CD4-positive, alpha-beta T cell treated with Interferon alpha-2 for 1 hour (primary cell): ENCODE data around the gene ZMYND8.
"Not testable (repeated sequence)": the region's sequence is repeated elsewhere in the genome, so short reads cannot be mapped to it uniquely, and the experiment has no call there.

Source experiments
- DNase-seq, 2 donors: peaks; one replicate each; pipeline ENCODE4 v3.0.0-alpha.2; 2020 to 2022

The ZMYND8 gene

GRCh38 chr20:47309806-47310426 is 46.6 kb downstream of the ZMYND8 start:
- no peak for DNase-seq

GRCh38 chr20:47309394-47309793 is 47.1 kb downstream of the ZMYND8 start:
- no peak for DNase-seq

- DNase-seq = not testable (repeated sequence)
Measured at GRCh38 chr20:47307569-47307968, 48.9 kb downstream of the ZMYND8 start.

GRCh38 chr20:47306755-47307370 is 49.6 kb downstream of the ZMYND8 start:
- no peak for DNase-seq

- DNase-seq = no peak
Measured at GRCh38 chr20:47306095-47306494, 50.4 kb downstream of the ZMYND8 start.

DNA sequence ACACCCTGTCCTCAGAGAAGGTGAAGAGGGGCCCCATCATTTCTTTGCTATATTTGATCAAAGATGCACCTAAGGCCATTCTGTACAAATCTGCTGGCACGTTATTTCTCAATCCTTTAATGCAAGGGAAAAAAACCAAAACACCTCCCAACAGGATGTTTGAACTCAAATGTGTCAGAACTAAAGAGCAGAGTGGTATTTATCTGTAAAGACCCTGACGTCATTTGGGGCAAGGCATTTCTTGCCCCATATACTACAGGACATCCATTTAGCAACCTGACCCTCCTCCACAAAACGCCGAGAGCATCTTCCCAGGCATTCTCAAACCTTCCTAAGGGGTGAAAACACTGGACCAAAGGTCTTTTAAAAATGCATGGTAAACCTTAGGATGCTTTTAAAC is 50.8 kb downstream of the ZMYND8 start:
- no peak for DNase-seq

DNA sequence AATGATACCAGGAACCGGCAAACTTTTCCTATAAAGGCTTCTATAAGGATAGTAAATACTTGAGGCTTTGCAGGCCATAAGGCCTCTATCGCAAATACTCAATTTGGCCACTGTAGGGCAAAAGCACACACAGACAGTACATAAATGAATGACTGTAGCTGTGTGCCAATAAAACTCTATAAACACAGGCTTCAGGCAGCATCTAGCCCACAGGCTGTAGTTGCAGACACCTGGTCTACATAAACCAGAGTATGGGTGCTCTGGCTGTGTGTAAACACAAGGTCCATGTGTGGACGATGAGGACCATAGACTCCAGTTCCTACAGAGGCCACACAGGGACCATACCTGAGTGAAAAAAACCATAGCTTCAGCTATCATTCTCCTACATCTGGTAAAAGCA is 52.2 kb downstream of the ZMYND8 start:
- no peak for DNase-seq

DNA sequence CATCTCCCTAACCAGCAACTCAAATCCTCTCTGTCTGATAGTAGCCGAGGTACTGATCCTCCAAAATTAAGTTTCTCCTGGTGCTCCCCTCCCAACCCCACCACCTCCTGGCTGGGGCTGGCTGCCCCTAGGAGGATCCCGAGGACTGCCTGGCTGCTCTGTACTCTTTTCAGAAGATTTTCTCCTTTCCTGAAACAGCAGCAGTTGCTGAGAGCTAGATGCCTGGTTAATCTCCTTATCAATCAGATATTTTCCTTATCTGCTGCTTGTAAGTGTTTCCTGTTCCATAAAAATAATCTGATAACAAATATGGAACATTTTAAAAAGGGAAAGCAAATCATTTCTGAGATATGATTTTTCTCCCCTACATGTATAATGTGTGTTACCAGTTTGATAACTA is 52.8 kb downstream of the ZMYND8 start:
- DNase-seq = no peak

DNA sequence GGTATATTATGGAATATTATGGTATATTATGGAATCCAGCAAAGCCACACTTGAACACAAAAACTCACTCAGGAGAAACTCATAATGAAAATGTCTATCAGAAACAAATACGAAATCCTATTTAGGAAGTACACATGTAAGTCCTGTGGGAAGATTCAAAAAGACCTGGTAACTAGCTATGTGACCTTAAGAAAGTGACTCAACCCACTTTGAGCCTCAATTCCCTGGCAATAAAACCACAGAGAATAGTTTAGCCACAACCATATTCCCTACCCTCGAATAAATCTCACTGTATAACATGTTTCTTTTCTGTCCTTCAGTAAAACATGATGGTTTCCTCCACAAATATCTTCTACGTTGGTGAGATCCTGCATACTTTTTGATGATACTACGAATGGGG is 56.4 kb downstream of the ZMYND8 start:
- DNase-seq = no peak

- DNase-seq = no peak
Measured at GRCh38 chr20:47298624-47299023, 57.9 kb downstream of the ZMYND8 start.

DNA sequence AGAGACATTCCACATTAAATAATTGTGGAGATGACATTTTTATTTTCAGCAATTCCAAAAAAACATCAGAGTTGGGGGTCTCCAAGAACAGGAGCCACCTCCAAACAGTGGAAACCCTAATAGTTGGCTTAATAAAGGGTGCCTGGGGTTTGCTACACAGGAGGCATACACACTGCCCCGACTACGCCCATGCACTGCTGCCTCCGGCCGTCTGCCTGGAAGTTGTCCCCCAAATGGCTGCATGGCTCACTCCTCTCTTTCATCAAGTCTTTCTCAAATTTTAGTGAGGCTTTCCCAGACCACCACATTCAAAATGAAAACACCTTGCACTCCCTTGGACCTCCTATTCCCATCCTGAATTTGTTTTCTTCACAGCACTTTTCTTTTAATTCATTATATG is 58.8 kb downstream of the ZMYND8 start:
- no peak for DNase-seq

GRCh38 chr20:47296950-47297349 is 59.5 kb downstream of the ZMYND8 start:
- DNase-seq = no peak

- DNase-seq = no peak
Measured at GRCh38 chr20:47295921-47296426, 60.5 kb downstream of the ZMYND8 start.

DNA sequence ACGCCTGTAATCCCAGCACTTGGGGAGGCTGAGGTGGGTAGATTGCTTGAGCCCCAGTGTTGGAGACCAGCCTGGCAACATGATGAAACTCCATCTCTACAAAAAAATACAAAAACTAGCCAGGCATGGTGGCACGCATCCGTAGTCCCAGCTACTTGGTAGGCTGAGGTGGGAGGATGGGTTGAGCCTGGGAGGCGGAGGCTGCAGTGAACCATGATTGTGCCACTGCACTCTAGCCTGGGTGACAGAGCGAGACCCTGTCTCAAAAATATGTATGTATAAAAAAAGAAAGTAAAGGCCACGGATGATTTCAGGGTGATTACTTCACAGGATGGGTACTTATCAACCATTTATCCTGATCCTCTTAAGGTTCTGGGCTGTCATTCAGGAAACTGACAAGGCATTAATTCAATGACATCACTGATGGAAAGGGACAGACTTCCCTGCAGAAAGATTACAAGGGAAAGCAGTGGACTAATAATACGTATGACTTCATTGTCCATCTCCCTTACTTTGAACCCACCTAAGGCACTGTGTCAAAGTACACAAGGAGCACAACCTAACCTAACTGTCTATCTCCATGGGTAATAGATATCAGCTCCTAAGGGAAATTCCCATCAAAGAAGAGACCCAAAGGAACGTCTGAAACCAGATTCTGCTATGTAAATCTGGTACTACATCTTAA is 61.2 kb downstream of the ZMYND8 start:
- no peak for DNase-seq

GRCh38 chr20:47293631-47294030 is 62.9 kb downstream of the ZMYND8 start:
- no peak for DNase-seq

- DNase-seq = no peak
Measured at GRCh38 chr20:47292581-47292980, 63.9 kb downstream of the ZMYND8 start.

DNA sequence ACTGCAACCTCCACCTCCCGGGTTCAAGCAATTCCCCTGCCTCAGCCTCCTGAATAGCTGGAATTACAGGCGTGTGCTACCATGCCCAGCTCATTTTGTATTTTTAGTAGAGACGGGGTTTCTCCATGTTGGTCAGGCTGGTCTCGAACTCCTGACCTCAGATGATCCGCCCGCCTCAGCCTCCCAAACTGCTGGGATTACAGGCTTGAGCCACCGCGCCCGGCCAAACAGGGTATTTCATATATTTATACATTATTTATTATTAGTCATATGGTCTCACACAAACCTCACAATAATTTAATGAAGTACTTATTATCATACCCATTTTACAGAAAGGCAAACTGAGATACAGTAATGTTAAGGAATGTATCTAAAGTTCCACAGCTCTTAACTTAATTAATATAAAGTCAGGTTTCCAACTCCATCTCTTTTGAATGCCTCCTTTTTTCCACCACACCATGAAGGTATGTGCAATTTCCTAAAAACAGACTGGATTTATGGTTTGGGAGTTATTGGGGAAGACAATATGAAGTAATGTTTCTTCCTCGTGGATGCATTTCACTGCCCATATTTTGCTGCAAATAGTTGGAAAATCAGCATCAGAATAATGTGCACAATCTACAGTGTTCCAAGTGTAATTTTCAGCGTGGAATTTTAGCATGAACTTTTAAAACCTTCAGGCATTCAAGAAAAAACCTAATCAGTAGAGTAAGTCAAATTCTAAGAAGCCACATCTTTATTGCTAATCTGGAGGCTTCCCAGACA is 65.7 kb downstream of the ZMYND8 start:
- DNase-seq = no peak

- DNase-seq = no peak
Measured at GRCh38 chr20:47290008-47290407, 66.5 kb downstream of the ZMYND8 start.

DNA sequence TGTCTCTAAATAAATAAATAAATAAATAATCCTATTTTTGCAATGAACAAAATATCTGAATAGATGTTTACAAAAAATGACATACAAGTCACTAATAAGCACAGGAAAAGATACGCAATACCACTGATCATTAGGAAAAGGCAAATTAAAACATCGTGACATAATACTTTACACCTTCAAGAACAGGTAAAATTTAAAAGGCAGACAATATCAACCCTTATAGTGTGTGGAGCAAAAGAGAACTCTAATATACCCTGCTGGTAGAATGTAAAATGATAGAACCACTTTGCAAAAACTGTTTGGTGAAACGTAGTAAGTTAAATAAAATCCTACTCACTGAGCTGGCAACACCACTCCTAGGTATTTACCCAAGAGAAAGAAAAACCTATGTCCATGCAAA is 67.4 kb downstream of the ZMYND8 start:
- no peak for DNase-seq

DNA sequence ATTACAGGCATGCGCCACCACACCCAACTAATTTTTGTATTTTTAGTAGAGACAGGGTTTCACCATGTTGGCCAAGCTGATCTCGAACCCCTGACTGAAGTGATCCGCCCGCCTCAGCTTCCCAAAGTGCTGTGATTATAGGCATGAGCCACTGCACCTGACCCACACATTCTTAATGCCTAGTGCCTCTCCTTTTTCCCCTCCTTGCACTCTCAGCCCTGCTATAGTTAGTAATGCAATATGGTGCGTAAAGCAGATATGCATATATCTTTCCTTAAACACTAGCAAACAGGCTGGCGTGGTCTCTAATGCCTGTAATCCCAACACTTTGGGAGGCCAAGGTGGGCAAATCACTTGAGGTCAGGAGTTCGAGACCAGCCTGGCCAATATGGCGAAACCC is 68.0 kb downstream of the ZMYND8 start:
- DNase-seq = not testable (repeated sequence)

- no peak for DNase-seq
Measured at GRCh38 chr20:47287609-47288144, 68.8 kb downstream of the ZMYND8 start.

GRCh38 chr20:47286681-47287080 is 69.8 kb downstream of the ZMYND8 start:
- DNase-seq = no peak

GRCh38 chr20:47285189-47285588 is 71.3 kb downstream of the ZMYND8 start:
- DNase-seq = no peak
